ENCODE results near the gene PDE4D.

GRCh38 chr5:59544573-59544972 lies 349.0 kb downstream of the PDE4D start:
- no peak for TF ChIP-seq EZH2 (IDR thresholded peaks at IDR 0.05; ENCODE audit: borderline replicate concordance, low read length)
- no peak for TF ChIP-seq CTCF (conservative IDR thresholded peaks at IDR 0.05 in 1 of 2, IDR thresholded peaks at IDR 0.05 in 1 of 2; ENCODE audit: extremely low read depth in 1 of 2, insufficient read depth in 1 of 2, low read depth in 1 of 2, low read length in 2 of 2)
